NCI-H2171 (cell line): Measurements from ENCODE around the gene ACADL.

Source experiments
- DNase-seq: peaks from one replicate; lab custom pipeline; 2025; lab: John Stamatoyannopoulos, UW

The ACADL gene

GRCh38 chr2:210170196-210170445 is 55.1 kb downstream of the ACADL start:
- DNase-seq = no peak

DNA sequence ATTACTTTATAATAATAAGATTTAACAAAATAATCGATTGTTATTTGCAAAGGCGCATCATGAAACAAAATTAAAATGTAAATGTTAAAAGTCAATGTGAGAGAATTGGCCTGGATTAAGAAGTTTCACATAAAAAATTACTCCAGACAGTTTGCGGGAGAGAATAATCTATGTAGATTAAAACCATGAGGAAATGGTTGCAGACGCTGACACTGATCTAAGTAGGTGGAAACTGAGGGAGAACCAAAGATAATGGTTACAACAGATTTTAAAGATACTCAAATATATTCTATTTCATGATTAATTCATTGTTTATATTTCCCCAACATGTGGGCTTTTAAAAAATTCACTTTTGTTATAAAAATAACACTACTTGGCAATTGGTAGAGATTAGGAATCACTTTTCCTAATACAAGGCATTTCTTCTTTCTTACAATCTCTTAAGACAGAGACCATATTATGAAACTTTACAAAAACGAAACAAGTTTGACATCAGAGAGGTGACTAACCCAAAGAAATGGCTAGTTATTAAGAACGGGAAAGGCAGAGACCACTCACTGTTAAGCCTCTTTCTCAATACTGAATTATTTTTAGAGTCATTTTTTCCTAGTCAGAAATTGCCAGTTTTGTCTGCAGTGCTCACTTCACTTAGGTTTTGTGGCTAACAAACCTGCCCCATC is 55.6 kb downstream of the ACADL start:
- DNase-seq = no peak

DNA sequence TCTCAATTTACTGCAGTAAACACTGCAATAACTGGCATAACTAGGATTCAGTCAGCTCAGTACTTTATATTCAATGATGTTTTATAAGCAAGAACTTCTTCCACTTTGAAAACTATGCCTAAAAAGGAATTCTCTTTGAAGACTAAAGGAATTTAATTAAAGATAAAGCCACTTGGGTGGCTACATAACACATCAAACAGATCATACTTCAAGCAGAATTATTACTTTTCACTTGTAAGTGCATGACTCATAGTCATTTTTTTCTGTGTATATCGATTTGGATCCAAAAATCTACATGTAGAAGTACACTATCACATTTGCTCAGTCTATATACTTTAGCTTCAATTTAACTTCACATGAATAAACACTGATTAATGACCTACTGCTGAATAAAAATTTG is 58.0 kb downstream of the ACADL start:
- no peak for DNase-seq

DNA sequence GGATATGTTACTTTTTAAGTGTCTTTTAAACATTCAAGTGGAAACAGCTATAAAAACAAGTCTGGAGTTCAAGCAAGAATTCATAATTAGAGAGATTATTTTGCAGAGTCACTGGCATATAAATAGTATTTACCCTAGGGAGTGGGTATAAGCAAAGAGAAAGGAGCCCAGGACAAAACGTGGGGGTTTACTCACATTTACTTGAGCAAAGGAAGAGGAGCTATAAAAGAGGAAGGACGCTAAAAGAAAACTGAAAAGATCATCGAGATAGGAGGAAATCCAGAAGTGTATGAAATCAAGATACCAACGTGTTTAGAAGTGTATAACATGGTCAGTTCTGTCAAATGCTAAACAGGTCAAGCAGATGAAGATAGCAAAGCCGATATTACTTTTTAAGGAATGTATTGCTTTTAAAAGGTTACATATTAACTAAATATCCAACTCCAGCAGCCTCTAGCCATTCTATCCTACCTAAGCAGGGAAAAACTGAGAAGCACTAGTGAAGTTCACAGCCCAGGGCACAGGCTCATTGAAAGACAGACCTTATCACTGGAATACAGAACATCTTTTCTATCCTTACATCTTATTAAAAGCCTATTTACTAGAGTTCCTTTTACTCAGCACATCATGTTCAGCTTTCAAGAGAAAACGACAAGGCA is 62.7 kb downstream of the ACADL start:
- DNase-seq = no peak

DNA sequence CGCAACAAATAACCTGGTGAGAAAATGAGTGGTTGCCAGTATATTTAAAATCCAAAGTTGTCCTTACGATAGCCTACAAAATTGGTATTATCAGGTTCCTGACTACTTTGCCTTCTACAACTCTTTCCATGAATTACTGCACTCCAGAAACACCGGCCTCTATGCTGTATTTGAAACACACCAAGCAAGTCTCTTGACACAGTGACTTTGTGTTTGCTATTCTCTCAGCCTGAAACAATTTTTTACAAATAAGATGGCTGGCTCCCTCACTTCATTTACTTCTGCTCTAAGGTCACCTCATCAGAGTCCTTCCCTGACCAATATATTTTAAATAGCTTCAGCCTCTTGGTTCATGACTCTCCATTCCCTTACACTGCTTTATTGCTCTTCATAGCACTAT is 66.2 kb downstream of the ACADL start:
- DNase-seq = no peak

DNA sequence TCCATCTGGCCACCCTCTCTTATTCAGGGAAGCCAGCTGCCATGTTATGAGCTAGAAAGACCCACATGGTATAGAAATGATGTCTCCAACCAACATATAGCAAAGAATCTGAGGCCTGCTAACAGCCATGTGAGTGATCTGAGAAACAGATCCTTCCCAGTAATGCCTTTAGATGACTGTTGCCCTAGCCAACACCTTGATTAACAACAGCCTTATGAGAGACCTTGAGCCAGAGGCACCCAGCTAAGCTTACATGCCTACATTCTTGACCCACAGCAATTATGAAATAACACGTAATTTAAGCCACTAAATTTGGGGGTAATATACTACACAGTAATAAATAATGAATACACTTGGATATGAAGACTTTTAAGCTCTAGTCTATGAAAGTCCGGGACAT is 67.0 kb downstream of the ACADL start:
- peak; percentile 11 for DNase-seq

GRCh38 chr2:210157526-210157925 is 67.7 kb downstream of the ACADL start:
- DNase-seq = no peak

DNA sequence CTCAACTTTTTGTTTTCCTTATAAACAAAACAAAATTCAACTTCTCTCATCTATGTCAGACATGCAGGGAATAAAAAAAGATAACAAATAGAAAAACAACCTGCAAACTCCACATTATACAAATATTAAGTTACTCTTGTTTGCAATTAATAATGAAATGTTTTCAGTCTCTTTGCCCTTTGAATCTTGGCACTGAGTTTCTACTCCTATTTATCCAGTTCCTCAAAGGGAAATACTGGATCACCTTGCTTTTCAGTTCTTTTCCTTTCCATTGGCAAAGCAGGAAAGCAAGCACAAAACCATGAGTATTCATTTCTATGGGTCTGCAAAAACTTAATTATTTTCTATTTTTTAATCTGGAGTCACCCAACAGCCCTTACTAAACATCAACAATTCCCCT is 77.6 kb downstream of the ACADL start:
- DNase-seq = no peak
